Left forelimb (tissue), 1 donor: ENCODE results near the gene UBALD1.
"Not testable (repeated sequence)": the region's sequence is repeated elsewhere in the genome, so short reads cannot be mapped to it uniquely, and the experiment has no call there.

Experiments
- DNase-seq: peaks from one replicate; pipeline ENCODE4 v3.0.0-alpha.2; 2018; ENCODE audit warnings: low spot score

UBALD1 gene

GRCh38 chr16:4599037-4599436 lies 15.7 kb downstream of the UBALD1 start:
- no peak for DNase-seq

GRCh38 chr16:4597174-4597573 lies 17.5 kb downstream of the UBALD1 start:
- DNase-seq, result no peak

GRCh38 chr16:4594433-4595410 lies 20.0 kb downstream of the UBALD1 start:
- no peak for DNase-seq

GRCh38 chr16:4593086-4593485 lies 21.6 kb downstream of the UBALD1 start:
- no peak for DNase-seq

GRCh38 chr16:4591706-4592470 lies 22.8 kb downstream of the UBALD1 start:
- no peak for DNase-seq

GRCh38 chr16:4591191-4591590 lies 23.5 kb downstream of the UBALD1 start:
- no peak for DNase-seq

GRCh38 chr16:4588961-4589360 lies 25.7 kb downstream of the UBALD1 start:
- no peak for DNase-seq

GRCh38 chr16:4588386-4588785 lies 26.3 kb downstream of the UBALD1 start:
- DNase-seq, result no peak

GRCh38 chr16:4586291-4586690 lies 28.4 kb downstream of the UBALD1 start:
- no peak for DNase-seq

- DNase-seq, result no peak
These were observed 30.8 kb downstream of the UBALD1 start for GRCh38 chr16:4583906-4584305.

- DNase-seq, result no peak
These were observed 34.4 kb downstream of the UBALD1 start for GRCh38 chr16:4580250-4580649.

GRCh38 chr16:4578961-4579530 lies 35.6 kb downstream of the UBALD1 start:
- no peak for DNase-seq

- no peak for DNase-seq
These were observed 38.7 kb downstream of the UBALD1 start for GRCh38 chr16:4576008-4576407.

- DNase-seq, result no peak
These were observed 39.6 kb downstream of the UBALD1 start for GRCh38 chr16:4574919-4575705.

GRCh38 chr16:4573926-4574325 lies 40.8 kb downstream of the UBALD1 start:
- not testable (repeated sequence) for DNase-seq

GRCh38 chr16:4572715-4573114 lies 42.0 kb downstream of the UBALD1 start:
- DNase-seq, result no peak

- DNase-seq, result no peak
These were observed 43.9 kb downstream of the UBALD1 start for GRCh38 chr16:4570688-4571321.

- no peak for DNase-seq
These were observed 44.6 kb downstream of the UBALD1 start for GRCh38 chr16:4570086-4570485.

- DNase-seq, result no peak
These were observed 48.5 kb downstream of the UBALD1 start for GRCh38 chr16:4566144-4566543.

GRCh38 chr16:4564661-4565267 lies 49.9 kb downstream of the UBALD1 start:
- DNase-seq, result no peak

GRCh38 chr16:4561596-4561995 lies 53.1 kb downstream of the UBALD1 start:
- DNase-seq, result no peak
